ENCODE measurements around the gene FBN3.

DNA sequence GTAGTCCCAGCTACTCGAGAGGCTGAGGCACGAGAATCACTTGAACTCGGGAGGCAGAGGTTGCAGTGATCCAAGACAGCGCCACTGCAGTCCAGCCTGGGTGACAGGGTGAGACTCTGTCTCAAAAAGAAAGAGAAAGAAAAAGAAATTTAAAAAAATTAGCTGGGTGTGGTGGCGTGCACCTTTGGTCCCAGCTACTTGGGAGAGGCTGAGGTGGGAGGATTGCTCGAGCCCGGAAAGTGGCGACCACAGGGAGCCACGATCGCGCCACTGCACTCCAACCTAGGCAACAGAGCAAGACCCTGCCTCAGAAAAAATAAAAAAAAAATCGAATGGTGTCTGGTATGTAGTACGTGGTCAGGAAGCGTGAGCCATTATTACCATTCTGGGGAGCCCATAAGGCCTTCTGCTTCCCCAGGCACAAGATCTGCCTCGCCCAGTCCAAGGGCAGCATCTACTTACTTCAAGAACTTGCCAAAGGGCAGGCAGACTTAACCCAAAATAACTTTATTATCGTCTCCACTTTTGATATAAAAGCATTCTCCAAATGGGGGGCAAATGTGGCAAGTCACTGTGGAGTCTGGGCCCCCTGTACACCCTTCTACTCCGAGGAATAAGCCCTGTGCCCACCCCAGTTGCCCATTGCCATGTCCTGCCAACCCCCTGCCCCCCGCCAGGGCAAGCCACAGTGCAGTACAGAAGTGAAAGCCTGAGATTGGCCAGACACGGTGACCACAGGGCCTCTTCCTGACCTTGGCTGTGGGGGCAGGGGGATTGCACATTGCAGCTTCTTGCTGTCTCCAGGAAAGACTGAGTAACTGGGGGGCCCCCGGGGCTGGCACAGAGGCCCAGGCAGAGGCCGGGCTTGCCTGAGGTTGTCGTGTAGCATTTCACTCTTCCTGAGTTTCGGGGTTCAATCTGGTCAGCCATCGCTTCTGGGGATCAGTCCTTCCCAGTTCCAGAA, 84.2 kb downstream of the FBN3 start:
- TF ChIP-seq, protein P1, sequence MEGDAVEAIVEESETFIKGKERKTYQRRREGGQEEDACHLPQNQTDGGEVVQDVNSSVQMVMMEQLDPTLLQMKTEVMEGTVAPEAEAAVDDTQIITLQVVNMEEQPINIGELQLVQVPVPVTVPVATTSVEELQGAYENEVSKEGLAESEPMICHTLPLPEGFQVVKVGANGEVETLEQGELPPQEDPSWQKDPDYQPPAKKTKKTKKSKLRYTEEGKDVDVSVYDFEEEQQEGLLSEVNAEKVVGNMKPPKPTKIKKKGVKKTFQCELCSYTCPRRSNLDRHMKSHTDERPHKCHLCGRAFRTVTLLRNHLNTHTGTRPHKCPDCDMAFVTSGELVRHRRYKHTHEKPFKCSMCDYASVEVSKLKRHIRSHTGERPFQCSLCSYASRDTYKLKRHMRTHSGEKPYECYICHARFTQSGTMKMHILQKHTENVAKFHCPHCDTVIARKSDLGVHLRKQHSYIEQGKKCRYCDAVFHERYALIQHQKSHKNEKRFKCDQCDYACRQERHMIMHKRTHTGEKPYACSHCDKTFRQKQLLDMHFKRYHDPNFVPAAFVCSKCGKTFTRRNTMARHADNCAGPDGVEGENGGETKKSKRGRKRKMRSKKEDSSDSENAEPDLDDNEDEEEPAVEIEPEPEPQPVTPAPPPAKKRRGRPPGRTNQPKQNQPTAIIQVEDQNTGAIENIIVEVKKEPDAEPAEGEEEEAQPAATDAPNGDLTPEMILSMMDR (IDR thresholded peaks at IDR 0.05): no peak
- no peak for TF ChIP-seq POLR2A (IDR thresholded peaks at IDR 0.05)
